ENCODE measurements around the gene ZNF547. TPM values are rescaled to one million over a fixed set of nuclear protein-coding genes. Genes with fewer than 3 reads are reported as not detected.
A peak's percentile ranks its signal among the peaks of the same experiment; 100 is the strongest.

ZNF547 gene
- total and polyA plus RNA-seq, 2 of the 8 experiments (the other 6 are each of a cell fraction or from before 2014, with no cell fraction given), result 1.1 to 2.1 TPM

DNA sequence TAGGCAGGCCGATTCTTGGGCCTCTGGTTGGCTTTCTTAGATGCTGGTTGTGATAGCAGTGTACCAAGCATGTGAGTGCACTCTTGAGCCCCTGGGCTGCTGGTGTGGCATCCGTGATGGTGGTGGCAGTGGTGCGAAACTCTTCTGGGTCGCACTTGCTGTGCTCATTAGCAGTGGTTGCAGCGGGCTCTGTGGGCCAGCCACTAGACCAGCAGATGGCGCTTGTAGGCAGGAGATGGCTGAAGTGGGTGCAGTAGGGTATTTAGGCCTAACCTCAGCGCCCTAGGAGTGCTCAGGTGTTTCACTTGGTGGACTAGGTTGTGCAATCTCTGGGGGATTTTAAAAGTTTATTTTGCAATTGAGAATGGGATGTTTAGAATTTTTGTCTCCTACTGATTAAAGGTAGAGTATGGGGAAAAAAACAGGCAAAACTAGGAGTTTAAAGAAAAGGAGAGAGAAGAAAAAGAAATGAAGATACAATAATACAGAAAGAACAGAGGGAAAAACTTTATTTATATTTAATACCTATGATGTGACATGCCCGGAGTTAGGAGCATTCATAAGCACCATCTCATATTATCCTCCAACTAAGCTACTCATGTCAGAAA is 43.3 kb downstream of the ZNF547 start (continued):
- no peak for TF ChIP-seq BCL11A (IDR thresholded peaks at IDR 0.05; ENCODE audit: low read depth in 2 of 2, low read length in 2 of 2)
- no peak for TF ChIP-seq KDM1A (IDR thresholded peaks at IDR 0.05; ENCODE audit: borderline replicate concordance, low read length)
- TF ChIP-seq TBP (IDR thresholded peaks at IDR 0.05; ENCODE audit: low read depth, low read length), result 0 out of 2 replicates have a peak, but pooled peaks have one; percentile 16
- TF ChIP-seq HDAC2 (IDR thresholded peaks at IDR 0.05; ENCODE audit: borderline replicate concordance in 1 of 2, low read depth in 2 of 2, low read length in 2 of 2), result no peak
- no peak for TF ChIP-seq EZH2 (IDR thresholded peaks at IDR 0.05; ENCODE audit: low read depth, low read length, severe bottlenecking)
- no peak for TF ChIP-seq CHD2 (IDR thresholded peaks at IDR 0.05; ENCODE audit: low read length)
- TF ChIP-seq YY1 (IDR thresholded peaks at IDR 0.05; ENCODE audit: low read depth, low read length), result peak; percentile 49; the same call in 1 of the 2 replicates
- TF ChIP-seq, protein P1, sequence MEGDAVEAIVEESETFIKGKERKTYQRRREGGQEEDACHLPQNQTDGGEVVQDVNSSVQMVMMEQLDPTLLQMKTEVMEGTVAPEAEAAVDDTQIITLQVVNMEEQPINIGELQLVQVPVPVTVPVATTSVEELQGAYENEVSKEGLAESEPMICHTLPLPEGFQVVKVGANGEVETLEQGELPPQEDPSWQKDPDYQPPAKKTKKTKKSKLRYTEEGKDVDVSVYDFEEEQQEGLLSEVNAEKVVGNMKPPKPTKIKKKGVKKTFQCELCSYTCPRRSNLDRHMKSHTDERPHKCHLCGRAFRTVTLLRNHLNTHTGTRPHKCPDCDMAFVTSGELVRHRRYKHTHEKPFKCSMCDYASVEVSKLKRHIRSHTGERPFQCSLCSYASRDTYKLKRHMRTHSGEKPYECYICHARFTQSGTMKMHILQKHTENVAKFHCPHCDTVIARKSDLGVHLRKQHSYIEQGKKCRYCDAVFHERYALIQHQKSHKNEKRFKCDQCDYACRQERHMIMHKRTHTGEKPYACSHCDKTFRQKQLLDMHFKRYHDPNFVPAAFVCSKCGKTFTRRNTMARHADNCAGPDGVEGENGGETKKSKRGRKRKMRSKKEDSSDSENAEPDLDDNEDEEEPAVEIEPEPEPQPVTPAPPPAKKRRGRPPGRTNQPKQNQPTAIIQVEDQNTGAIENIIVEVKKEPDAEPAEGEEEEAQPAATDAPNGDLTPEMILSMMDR (IDR thresholded peaks at IDR 0.05; ENCODE audit: control extremely low read depth in 1 of 3, insufficient read depth in 1 of 3, low read depth in 1 of 3, low read length in 3 of 3), result peak; percentile 91 to 96 (median 93)
- TF ChIP-seq RBBP5 (IDR thresholded peaks at IDR 0.05; ENCODE audit: borderline replicate concordance, low read depth, low read length), result no peak
- no peak for TF ChIP-seq NANOG (IDR thresholded peaks at IDR 0.05; ENCODE audit: insufficient read depth, low read depth, low read length, poor library complexity, severe bottlenecking)
- no peak for TF ChIP-seq SP2 (IDR thresholded peaks at IDR 0.05; ENCODE audit: low read length)
- TF ChIP-seq RAD21 (IDR thresholded peaks at IDR 0.05 in 1 of 2, conservative IDR thresholded peaks at IDR 0.05 in 1 of 2; ENCODE audit: low read depth in 2 of 2, low read length in 2 of 2), result peak; percentile 93 to 96
- TF ChIP-seq, protein P2, sequence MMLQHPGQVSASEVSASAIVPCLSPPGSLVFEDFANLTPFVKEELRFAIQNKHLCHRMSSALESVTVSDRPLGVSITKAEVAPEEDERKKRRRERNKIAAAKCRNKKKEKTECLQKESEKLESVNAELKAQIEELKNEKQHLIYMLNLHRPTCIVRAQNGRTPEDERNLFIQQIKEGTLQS (IDR thresholded peaks at IDR 0.05; ENCODE audit: insufficient read depth, low read depth, low read length), result no peak
- 0 out of 4 replicates have a peak, but pooled peaks of 1 of the 2 experiments have one; percentile 39 for TF ChIP-seq SIN3A (conservative IDR thresholded peaks at IDR 0.05 in 1 of 2, IDR thresholded peaks at IDR 0.05 in 1 of 2; ENCODE audit: low read depth in 1 of 2, low read length in 2 of 2)
- no peak for TF ChIP-seq SP4 (IDR thresholded peaks at IDR 0.05; ENCODE audit: low read length)

Data from H1 (cell line).